Ishikawa (cell line): ENCODE measurements around the gene ELF3.
A peak's percentile ranks its signal among the peaks of the same experiment; 100 is the strongest.

Source experiments
- CEBPB ChIP-seq: IDR thresholded peaks from 2 replicates; pipeline ENCODE4 v1.6.1; 2012
- CREB1 ChIP-seq: IDR thresholded peaks from 2 replicates; pipeline ENCODE4 v1.6.1; 2012; ENCODE audit warnings: low read depth
- EGR1 ChIP-seq: IDR thresholded peaks from 2 replicates; pipeline ENCODE4 v1.6.1; 2012
- EP300 ChIP-seq: IDR thresholded peaks from 2 replicates; pipeline ENCODE4 v1.6.1; 2012; ENCODE audit warnings: borderline replicate concordance
- FOXM1 ChIP-seq: IDR thresholded peaks from 2 replicates; pipeline ENCODE4 v1.6.1; 2012; ENCODE audit warnings: low read depth, borderline replicate concordance
- NFIC ChIP-seq: IDR thresholded peaks from 2 replicates; pipeline ENCODE4 v1.6.1; 2012
- RAD21 ChIP-seq: IDR thresholded peaks from 2 replicates; pipeline ENCODE4 v1.6.1; 2012; ENCODE audit warnings: low read depth
- TAF1 ChIP-seq: IDR thresholded peaks from 2 replicates; pipeline ENCODE4 v1.6.1; 2012; ENCODE audit warnings: low read depth, mild to moderate bottlenecking
- TCF12 ChIP-seq: IDR thresholded peaks from 2 replicates; pipeline ENCODE4 v1.6.1; 2012; ENCODE audit warnings: low read depth
- TEAD4 ChIP-seq: IDR thresholded peaks from 2 replicates; pipeline ENCODE4 v1.6.1; 2012
- YY1 ChIP-seq: IDR thresholded peaks from 2 replicates; pipeline ENCODE4 v1.6.1; 2012; ENCODE audit warnings: low read depth
- ZBTB7A ChIP-seq: IDR thresholded peaks from 2 replicates; pipeline ENCODE4 v1.6.1; 2012; ENCODE audit warnings: low read depth
- TF ChIP-seq, protein P1 (sequence below): IDR thresholded peaks from 2 replicates; pipeline ENCODE4 v1.6.1; 2012
- TF ChIP-seq, protein P2 (sequence below): IDR thresholded peaks from 2 replicates; pipeline ENCODE4 v1.6.1; 2012; ENCODE audit warnings: low read depth, mild to moderate bottlenecking
- TF ChIP-seq, protein P3 (sequence below): IDR thresholded peaks from 2 replicates; pipeline ENCODE4 v1.6.1; 2012

ELF3 gene

DNA sequence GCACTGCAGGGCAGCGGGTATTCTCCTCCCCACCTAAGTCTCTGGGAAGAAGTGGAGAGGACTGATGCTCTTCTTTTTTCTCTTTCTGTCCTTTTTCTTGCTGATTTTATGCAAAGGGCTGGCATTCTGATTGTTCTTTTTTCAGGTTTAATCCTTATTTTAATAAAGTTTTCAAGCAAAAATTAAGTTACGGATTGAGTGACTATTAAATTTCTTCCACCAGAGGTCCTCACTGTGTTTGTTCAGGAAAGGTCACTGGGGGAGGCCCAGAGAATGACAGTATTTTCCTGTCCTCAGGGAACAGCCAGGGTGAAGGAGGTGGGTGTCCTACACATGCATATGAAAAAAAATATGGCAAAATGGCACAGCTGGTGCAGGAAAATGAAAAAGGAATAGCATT is 4.4 kb upstream of the ELF3 start:
- TF ChIP-seq, protein P1, sequence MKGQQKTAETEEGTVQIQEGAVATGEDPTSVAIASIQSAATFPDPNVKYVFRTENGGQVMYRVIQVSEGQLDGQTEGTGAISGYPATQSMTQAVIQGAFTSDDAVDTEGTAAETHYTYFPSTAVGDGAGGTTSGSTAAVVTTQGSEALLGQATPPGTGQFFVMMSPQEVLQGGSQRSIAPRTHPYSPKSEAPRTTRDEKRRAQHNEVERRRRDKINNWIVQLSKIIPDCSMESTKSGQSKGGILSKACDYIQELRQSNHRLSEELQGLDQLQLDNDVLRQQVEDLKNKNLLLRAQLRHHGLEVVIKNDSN, result no peak
- no peak for TF ChIP-seq TCF12
- no peak for TF ChIP-seq EP300
- peak; percentile 84 for TF ChIP-seq TEAD4
- TF ChIP-seq ZBTB7A, result no peak
- no peak for TF ChIP-seq NFIC
- no peak for TF ChIP-seq CEBPB
- TF ChIP-seq FOXM1, result no peak
- no peak for TF ChIP-seq EGR1
- no peak for TF ChIP-seq CREB1
- TF ChIP-seq TAF1, result no peak
- TF ChIP-seq, protein P2, sequence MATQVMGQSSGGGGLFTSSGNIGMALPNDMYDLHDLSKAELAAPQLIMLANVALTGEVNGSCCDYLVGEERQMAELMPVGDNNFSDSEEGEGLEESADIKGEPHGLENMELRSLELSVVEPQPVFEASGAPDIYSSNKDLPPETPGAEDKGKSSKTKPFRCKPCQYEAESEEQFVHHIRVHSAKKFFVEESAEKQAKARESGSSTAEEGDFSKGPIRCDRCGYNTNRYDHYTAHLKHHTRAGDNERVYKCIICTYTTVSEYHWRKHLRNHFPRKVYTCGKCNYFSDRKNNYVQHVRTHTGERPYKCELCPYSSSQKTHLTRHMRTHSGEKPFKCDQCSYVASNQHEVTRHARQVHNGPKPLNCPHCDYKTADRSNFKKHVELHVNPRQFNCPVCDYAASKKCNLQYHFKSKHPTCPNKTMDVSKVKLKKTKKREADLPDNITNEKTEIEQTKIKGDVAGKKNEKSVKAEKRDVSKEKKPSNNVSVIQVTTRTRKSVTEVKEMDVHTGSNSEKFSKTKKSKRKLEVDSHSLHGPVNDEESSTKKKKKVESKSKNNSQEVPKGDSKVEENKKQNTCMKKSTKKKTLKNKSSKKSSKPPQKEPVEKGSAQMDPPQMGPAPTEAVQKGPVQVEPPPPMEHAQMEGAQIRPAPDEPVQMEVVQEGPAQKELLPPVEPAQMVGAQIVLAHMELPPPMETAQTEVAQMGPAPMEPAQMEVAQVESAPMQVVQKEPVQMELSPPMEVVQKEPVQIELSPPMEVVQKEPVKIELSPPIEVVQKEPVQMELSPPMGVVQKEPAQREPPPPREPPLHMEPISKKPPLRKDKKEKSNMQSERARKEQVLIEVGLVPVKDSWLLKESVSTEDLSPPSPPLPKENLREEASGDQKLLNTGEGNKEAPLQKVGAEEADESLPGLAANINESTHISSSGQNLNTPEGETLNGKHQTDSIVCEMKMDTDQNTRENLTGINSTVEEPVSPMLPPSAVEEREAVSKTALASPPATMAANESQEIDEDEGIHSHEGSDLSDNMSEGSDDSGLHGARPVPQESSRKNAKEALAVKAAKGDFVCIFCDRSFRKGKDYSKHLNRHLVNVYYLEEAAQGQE, result no peak
- TF ChIP-seq, protein P3, sequence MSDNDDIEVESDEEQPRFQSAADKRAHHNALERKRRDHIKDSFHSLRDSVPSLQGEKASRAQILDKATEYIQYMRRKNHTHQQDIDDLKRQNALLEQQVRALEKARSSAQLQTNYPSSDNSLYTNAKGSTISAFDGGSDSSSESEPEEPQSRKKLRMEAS, result no peak
- peak; percentile 57 for TF ChIP-seq RAD21
- no peak for TF ChIP-seq YY1

DNA sequence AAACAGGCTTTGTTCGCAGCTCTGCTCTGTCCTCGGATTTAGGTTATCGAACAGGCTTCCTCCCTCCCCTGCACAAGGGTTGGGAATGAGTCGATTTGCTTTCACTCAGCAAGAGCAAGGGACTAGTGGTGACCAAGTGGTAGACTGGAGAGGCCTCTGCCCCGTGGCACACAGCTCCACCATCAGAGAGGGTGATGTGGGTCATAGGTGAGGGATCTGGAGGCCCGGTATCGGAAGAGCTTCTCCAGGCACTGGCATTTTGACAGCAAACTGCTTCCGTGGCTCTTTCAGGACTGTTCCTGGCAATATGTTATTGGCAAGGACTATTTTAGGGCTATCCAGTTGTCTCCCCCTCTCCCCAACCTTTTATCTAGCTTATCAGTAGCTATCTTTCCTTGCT is 3.1 kb upstream of the ELF3 start:
- no peak for TF ChIP-seq FOXM1
- TF ChIP-seq, protein P1, result no peak
- no peak for TF ChIP-seq ZBTB7A
- TF ChIP-seq, protein P3, result no peak
- no peak for TF ChIP-seq CEBPB
- TF ChIP-seq EP300, result no peak
- no peak for TF ChIP-seq TAF1
- no peak for TF ChIP-seq CREB1
- no peak for TF ChIP-seq YY1
- TF ChIP-seq, protein P2, result no peak
- TF ChIP-seq NFIC, result no peak
- TF ChIP-seq RAD21, result no peak

DNA sequence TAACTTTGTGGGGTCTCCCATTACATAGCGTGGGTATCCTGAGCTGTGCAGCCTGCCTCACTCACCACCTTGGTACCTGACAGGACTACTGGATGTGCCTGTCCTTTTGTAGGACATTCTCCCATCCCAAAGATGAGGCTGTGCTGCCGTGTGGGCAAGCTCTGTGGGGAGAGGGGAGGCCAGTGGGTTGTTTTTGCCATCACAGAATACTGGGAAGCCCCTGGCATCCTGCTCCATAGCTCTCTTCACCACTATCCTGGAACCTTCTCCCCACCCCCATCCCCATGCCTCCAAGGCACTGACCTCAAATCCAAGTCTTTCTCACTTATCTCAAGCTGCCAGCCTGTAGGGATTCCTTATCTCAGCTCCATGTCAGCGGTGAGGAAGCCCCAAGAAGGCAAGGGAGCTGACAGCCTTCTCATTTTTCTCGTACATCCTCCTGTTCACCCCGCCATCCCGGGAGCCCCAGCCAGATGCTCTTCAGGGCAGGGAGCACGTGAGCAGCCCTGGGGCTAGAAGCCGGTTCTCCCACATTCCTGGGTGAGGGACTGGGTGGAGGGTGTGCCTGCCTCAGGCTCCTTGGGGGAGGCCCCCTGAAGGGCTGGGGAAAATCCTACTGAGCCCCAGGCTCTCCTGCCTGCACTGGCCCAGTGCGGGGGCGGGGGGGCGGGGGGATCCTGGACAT is 2.4 kb upstream of the ELF3 start:
- TF ChIP-seq CREB1 (no peak), FOXM1 (peak; percentile 95), ZBTB7A (peak; percentile 75; the same call in 1 of the 2 replicates), EGR1 (peak; percentile 92), CEBPB (peak; percentile 72), TEAD4 (peak; percentile 100), YY1 (peak; percentile 80), RAD21 (peak; percentile 27; the same call in 1 of the 2 replicates), NFIC (peak; percentile 93), TCF12 (peak; percentile 99), EP300 (peak; percentile 98), TAF1 (peak; percentile 43; the same call in 1 of the 2 replicates)
- TF ChIP-seq, protein P3, result peak; percentile 97
- TF ChIP-seq, protein P1, result peak; percentile 97
- TF ChIP-seq, protein P2, result no peak; the same call in 1 of the 2 replicates
